Small intestine (tissue), 16 donors: ENCODE results near the gene MEI1. TPM values are rescaled to one million over a fixed set of nuclear protein-coding genes. Genes with fewer than 3 reads are reported as not detected.

ENCODE experiments used
- DNase-seq, 2 donors: peaks; one replicate each; pipeline versions ENCODE4 v3.0.0 to v3.0.0-alpha.2; 2013
- FAIRE-seq: peaks from 2 replicates; lab custom pipeline; 2012; peaks lifted over from hg19 to GRCh38; lab: Jason Lieb, UNC
- H3K27ac ChIP-seq, 3 donors: one replicate each; pipeline ENCODE4 v1.5.1; 2013; ENCODE audit warnings: low read length in 2 of 3, mild to moderate bottlenecking in 2 of 3, control low read depth in 1 of 3, inconsistent platforms in 1 of 3, low read depth in 1 of 3, moderate library complexity in 1 of 3
- H3K27me3 ChIP-seq, 3 donors: one replicate each; pipeline ENCODE4 v1.6.1; 2013; ENCODE audit warnings: low read length in 3 of 3, inconsistent platforms in 1 of 3; ENCODE audit not compliant: control insufficient read depth in 3 of 3, insufficient read depth in 3 of 3
- H3K36me3 ChIP-seq, 3 donors: one replicate each; pipeline ENCODE4 v1.6.1; 2013; ENCODE audit warnings: low read length in 3 of 3, inconsistent platforms in 1 of 3, low read depth in 1 of 3, mild to moderate bottlenecking in 1 of 3, moderate library complexity in 1 of 3; ENCODE audit not compliant: control insufficient read depth in 3 of 3, insufficient read depth in 2 of 3
- H3K4me1 ChIP-seq, 3 donors: one replicate each; pipeline ENCODE4 v1.6.1; 2013; ENCODE audit warnings: low read length in 2 of 3, inconsistent platforms in 1 of 3, low read depth in 1 of 3, mild to moderate bottlenecking in 1 of 3, moderate library complexity in 1 of 3; ENCODE audit not compliant: control insufficient read depth in 3 of 3, insufficient read depth in 2 of 3
- H3K4me3 ChIP-seq, 3 donors: one replicate each; pipeline ENCODE4 v1.5.1; 2013; ENCODE audit warnings: low read length in 3 of 3, control low read depth in 1 of 3, inconsistent platforms in 1 of 3, low read depth in 1 of 3, mild to moderate bottlenecking in 1 of 3, moderate library complexity in 1 of 3
- H3K9me3 ChIP-seq, 2 donors: one replicate each; pipeline ENCODE4 v1.6.1; 2013; ENCODE audit warnings: low read depth in 1 of 2, low read length in 1 of 2; ENCODE audit not compliant: control insufficient read depth in 2 of 2, insufficient read depth in 1 of 2
- WGBS, 3 donors: extraction: QIAGEN DNeasy Blood & Tissue Kit; methylation state at CpG; one replicate each; pipeline ENCODE4 v1.1.7; 2013; 5-methylcytosine and 5-hydroxymethylcytosine counted together
- long read RNA-seq, 10 donors: transcript quantifications; one replicate each; lab custom pipeline, GENCODE V29; 2026
- polyA plus RNA-seq, 4 donors: library from polyadenylated mRNA; stranded (reverse) in 3 of 4; unstranded in 1 of 4; fragments of 200-250 nt in 3 of 4; fragments of 120-200 nt in 1 of 4; gene quantifications; one replicate each; pipeline versions ENCODE4 v1.2.1 to v1.2.3, GENCODE V29; 2013
- donor health status: healthy with polysubstance abuse.
- donor health status: control.
- donor health status: control.
- donor health status: Bipolar disorder and iron deficiency.
- donor health status: healthy.

The MEI1 gene, protein sequence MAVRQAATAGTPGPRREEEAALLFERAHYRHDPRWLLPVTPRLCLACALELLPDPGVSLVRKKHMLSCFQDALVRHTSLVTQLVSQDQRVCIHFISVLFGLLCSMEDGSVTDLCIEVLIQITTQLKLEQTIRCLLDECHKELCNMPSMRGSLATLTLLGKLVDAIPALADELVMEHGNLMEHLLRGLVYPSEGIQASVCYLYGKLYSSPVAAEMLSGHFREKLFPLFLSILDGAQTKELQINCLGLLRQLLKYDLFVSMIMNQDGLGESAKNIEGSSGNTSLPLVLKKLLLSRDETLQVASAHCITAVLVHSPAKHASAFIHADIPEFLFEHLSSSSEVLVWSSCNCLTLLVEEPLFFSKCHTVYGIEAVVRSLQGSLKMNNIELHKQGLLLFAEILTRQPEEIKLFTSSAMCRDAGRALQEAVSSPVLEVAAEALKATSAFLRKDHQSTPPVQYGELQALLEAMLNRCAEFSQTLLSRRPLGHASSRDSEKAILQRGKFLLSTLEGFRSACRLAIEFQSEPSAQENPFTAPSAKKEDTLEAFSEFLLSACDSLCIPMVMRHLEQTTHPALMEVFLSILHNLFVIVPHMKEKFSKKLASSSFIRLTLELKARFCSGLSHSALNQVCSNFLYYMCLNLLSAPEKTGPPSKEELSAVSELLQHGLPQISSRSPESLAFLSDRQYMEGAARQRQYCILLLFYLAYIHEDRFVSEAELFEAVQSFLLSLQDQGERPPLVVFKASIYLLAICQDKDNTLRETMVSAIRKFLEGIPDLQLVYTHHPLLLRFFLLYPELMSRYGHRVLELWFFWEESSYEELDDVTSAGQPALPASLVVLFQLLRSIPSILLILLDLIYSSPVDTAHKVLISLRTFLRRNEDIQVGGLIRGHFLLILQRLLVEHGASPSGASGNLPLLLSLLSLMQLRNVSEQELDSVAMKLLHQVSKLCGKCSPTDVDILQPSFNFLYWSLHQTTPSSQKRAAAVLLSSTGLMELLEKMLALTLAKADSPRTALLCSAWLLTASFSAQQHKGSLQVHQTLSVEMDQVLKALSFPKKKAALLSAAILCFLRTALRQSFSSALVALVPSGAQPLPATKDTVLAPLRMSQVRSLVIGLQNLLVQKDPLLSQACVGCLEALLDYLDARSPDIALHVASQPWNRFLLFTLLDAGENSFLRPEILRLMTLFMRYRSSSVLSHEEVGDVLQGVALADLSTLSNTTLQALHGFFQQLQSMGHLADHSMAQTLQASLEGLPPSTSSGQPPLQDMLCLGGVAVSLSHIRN
- polyA plus RNA-seq = 10 to 100 TPM in 1 of 4 donors, 1 to 10 TPM in 3; 1.1 to 16.8 (median 4.2) TPM
- long read RNA-seq, donor 1, partial matches to known transcripts = 0 of 1 reads
- long read RNA-seq, donor 1, other reads (novel, unspliced or antisense) = 0 of 1 reads
- long read RNA-seq, donor 2 = 0 reads
- long read RNA-seq, donor 3, partial matches to known transcripts = 0 of 1 reads
- long read RNA-seq, donor 3, other reads (novel, unspliced or antisense) = 0 of 1 reads
- long read RNA-seq, donor 4 = 0 reads
- long read RNA-seq, donor 5 = 0 reads
- long read RNA-seq, donor 6, partial matches to known transcripts = 0 of 2 reads
- long read RNA-seq, donor 6, other reads (novel, unspliced or antisense) = 0 of 2 reads
- long read RNA-seq, donor 7 = 0 reads
- long read RNA-seq, donor 8 = 0 reads
- long read RNA-seq, donor 9 = 0 reads
- long read RNA-seq, donor 10 = 0 reads

DNA sequence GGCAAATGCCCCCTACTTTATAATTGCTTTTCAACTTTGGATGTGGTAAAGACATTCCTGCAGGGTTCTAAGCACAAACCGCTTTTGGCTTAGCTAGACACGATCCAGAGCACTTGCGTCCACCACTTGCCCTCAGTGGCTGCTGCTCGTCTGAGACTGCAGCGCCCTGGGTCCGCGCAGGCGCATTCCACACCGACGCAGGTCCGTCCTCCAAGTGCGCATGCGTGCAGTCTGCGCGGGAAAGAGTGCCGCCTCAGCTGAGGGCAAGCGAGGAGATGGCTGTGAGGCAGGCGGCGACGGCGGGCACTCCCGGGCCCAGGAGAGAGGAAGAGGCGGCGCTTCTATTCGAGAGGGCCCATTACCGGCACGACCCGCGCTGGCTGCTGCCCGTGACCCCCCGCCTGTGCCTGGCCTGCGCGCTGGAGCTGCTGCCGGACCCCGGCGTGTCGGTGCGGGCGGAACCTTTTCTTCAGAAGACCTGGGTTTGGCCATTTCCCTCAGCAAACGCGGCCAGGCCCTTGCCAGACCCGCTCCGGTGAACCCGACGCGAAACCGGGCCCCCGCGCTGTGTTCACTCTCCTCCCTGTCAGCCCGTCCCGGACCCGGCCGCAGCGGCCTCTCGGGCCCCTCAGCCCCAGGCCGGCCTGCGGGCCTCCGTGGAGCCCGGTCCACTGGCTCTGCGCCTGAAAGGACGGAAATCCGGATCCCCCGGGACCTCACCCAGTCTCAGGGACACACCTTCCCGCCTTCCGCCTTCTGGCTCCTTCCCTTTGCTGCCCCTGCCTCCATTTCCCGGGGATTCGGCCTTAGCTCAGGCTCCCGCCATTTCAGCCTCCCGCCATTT, at the start of gene MEI1:
MEI1 (plus strand) TSS at position 240 of the 844 bp plus-strand sequence; CDS start at position 276, 36 bp downstream.
- peaks cover 0 to 9% (median 0%) of the 10 kb centered on the region in 3 donors for H3K27me3 ChIP-seq
- H3K27ac ChIP-seq = no peak within 1 kb of the TSS
- peak; percentile 84 to 85 for DNase-seq
- H3K4me3 ChIP-seq = no peak within 1 kb of the TSS
- peaks cover 0 to 4% of the 10 kb centered on the region in 2 donors for H3K9me3 ChIP-seq
- WGBS, 3 donors = 47 to 57% (median 57%) methylated on average over 48 to 69 of the region's 69 CpGs
- no peak for FAIRE-seq
- peaks cover 0 to under 1% (median 0%) of the 10 kb centered on the region in 3 donors for H3K36me3 ChIP-seq
- peaks cover 0 to 20% (median 2%) of the 10 kb centered on the region in 3 donors for H3K4me1 ChIP-seq

DNA sequence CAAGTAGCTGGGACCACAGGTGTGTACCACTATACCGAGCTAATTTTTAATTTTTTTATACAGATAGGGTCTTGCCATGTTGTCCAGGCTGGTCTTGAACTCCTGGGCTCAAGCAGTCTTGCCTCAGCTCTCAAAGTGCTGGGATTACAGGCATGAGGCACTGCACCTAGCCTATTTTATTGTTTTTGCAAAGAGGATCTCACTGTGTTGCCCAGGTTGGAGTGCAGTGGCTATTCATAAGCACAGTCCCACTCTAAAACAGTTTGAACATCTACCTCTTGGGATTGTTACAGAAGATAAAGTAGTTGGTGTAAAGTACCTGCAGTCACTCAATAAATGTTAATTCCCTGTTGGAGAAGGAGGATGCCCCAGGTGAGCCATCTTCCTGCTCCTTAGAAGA, 49.1 kb upstream of the MEI1 start:
- no peaks in the 10 kb centered on the region for H3K4me1 ChIP-seq
- no peaks in the 10 kb centered on the region for H3K9me3 ChIP-seq
- no peak overlapping the region for H3K4me3 ChIP-seq
- H3K27ac ChIP-seq = no peak overlapping the region
- H3K27me3 ChIP-seq = no peaks in the 10 kb centered on the region
- FAIRE-seq = no peak
- WGBS, 3 donors = 90 to 100% (median 96%) methylated on average over 1 of the region's 1 CpG
- H3K36me3 ChIP-seq = peaks cover 24 to 77% (median 29%) of the 10 kb centered on the region in 3 donors
- DNase-seq = no peak

DNA sequence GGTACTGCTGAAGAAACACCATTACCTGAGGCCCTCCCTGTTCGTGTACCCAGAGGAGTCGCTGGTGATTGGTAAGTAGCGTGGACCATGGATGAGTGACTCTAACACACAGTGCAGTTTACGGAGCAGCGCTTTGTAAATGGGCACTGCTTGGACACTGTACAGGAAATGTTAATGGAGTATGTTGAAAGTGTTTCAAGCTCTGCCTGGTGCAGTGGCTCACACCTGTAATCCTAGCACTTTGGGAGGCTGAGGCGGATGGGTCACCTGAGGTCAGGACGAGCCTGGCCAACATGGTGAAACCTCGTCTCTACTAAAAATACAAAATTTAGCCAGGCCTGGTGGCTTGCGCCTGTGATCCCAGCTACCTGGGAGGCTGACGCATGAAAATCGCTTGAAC, 48.5 kb upstream of the MEI1 start:
- WGBS, 3 donors = 94 to 97% (median 97%) methylated on average over 11 of the region's 11 CpGs
- no peaks in the 10 kb centered on the region for H3K9me3 ChIP-seq
- H3K4me3 ChIP-seq = no peak overlapping the region
- no peaks in the 10 kb centered on the region for H3K4me1 ChIP-seq
- H3K27ac ChIP-seq = no peak overlapping the region
- FAIRE-seq (no peak), DNase-seq (no peak)
- peaks cover 24 to 77% (median 29%) of the 10 kb centered on the region in 3 donors for H3K36me3 ChIP-seq
- no peaks in the 10 kb centered on the region for H3K27me3 ChIP-seq

DNA sequence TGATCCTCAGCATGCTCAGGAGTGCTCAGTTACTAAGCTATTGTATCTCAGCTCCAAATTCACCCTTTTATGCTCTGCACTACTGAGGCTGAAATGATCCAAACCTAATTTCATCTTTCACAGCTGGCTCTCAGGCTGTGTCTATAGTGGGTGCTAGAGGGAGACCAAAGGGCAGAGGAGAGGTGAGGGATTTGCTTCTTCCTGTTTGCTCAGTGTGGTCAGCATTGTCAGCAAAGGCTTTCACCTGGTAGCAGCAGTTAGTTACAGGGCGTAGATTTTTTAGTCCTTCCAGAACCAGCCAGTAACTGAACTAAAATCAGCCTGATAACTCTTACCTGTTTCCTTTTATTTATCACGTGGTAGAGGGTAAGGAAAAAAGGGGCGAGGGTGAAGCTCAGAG, 45.0 kb upstream of the MEI1 start:
- no peak for FAIRE-seq
- H3K4me3 ChIP-seq = no peak overlapping the region
- H3K4me1 ChIP-seq = no peaks in the 10 kb centered on the region
- peaks cover 35 to 89% (median 47%) of the 10 kb centered on the region in 3 donors for H3K36me3 ChIP-seq
- no peak overlapping the region for H3K27ac ChIP-seq
- no peaks in the 10 kb centered on the region for H3K27me3 ChIP-seq
- no peaks in the 10 kb centered on the region for H3K9me3 ChIP-seq
- 90 to 97% (median 92%) methylated on average over 3 of the region's 3 CpGs for WGBS, 3 donors
- no peak for DNase-seq

DNA sequence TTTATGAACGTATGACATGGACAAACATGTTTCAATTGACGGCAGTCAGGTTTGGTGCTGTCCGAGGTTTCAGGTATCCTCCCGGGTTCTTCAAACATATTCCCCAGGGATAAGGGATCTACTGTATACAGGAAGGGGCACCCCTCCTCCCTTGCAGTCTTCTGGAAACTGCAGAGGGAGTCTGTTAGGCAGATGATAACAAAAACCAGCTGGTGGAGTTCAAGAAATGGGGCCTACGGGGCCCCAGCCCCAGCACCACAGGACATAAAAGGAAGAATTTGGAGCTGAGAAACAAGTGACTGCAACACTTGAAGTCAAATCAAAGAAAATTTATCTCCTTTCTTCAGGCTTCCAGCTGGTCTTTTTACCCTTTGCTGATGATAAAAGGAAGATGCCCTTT, 42.7 kb upstream of the MEI1 start:
- peaks cover 47 to 87% (median 54%) of the 10 kb centered on the region in 3 donors for H3K36me3 ChIP-seq
- H3K4me3 ChIP-seq = no peak overlapping the region
- 72 to 88% (median 85%) methylated on average over 5 of the region's 5 CpGs for WGBS, 3 donors
- H3K4me1 ChIP-seq = no peaks in the 10 kb centered on the region
- no peaks in the 10 kb centered on the region for H3K27me3 ChIP-seq
- H3K9me3 ChIP-seq = no peaks in the 10 kb centered on the region
- H3K27ac ChIP-seq = no peak overlapping the region
- no peak for DNase-seq
- FAIRE-seq = no peak

DNA sequence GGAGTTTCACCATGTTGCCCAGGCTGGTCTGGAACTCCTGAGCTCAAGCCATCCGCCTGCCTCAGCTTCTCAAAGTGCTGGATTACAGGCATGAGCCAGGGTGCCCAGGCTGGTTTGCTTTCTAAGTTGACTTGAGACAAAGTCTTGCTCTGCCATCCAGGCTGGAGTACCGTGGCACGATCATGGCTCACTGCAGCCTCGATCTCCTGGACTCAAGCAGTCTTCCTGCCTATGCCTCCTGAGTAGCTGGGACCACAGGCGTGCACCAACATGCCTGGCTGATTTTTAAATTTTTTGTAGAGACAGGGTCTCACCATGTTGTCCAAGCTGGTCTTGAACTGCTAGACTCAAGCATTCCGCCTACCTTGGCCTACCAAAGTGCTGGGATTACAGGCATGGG, 41.6 kb upstream of the MEI1 start:
- Histone ChIP-seq H3K27me3 (no peaks in the 10 kb centered on the region), H3K36me3 (peaks cover 44 to 78% (median 52%) of the 10 kb centered on the region in 3 donors), H3K4me3 (no peak overlapping the region), H3K4me1 (no peaks in the 10 kb centered on the region), H3K27ac (no peak overlapping the region), H3K9me3 (no peaks in the 10 kb centered on the region)
- no peak for DNase-seq
- WGBS, 3 donors = 96 to 98% (median 97%) methylated on average over 6 of the region's 6 CpGs
- FAIRE-seq = no peak

DNA sequence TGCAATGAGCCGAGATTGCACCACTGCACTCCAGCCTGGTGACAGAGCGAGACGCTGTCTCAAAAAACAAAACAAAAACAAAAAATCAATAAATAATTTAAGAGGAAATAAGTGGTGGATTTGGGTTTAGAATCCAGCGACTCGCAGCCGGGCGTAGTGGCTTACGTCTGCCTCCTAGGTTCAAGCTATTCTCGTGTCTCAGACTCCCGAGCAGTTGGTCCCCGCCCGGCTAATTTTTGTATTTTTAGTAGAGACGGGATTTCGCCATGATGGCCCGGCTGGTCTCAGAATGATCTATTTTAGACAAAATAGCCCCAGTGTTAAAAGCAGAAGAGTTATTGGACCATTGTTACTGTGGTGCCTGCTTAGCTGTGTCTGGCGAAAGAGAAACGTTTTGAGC, 40.4 kb upstream of the MEI1 start:
- H3K27me3 ChIP-seq = no peaks in the 10 kb centered on the region
- no peak for DNase-seq
- no peaks in the 10 kb centered on the region for H3K4me1 ChIP-seq
- no peak overlapping the region for H3K27ac ChIP-seq
- H3K4me3 ChIP-seq = no peak overlapping the region
- H3K36me3 ChIP-seq = peaks cover 41 to 78% (median 43%) of the 10 kb centered on the region in 3 donors
- FAIRE-seq = no peak
- 95 to 97% (median 96%) methylated on average over 17 of the region's 17 CpGs for WGBS, 3 donors
- no peaks in the 10 kb centered on the region for H3K9me3 ChIP-seq
